ENCODE measurements around the gene ZNF318. TPM values are rescaled to one million over a fixed set of nuclear protein-coding genes. Genes with fewer than 3 reads are reported as not detected.
"Not testable (repeated sequence)": the region's sequence is repeated elsewhere in the genome, so short reads cannot be mapped to it uniquely, and the experiment has no call there.

Gene ZNF318
- total RNA-seq, 1 donor from 2014 or later: 11.3 TPM

DNA sequence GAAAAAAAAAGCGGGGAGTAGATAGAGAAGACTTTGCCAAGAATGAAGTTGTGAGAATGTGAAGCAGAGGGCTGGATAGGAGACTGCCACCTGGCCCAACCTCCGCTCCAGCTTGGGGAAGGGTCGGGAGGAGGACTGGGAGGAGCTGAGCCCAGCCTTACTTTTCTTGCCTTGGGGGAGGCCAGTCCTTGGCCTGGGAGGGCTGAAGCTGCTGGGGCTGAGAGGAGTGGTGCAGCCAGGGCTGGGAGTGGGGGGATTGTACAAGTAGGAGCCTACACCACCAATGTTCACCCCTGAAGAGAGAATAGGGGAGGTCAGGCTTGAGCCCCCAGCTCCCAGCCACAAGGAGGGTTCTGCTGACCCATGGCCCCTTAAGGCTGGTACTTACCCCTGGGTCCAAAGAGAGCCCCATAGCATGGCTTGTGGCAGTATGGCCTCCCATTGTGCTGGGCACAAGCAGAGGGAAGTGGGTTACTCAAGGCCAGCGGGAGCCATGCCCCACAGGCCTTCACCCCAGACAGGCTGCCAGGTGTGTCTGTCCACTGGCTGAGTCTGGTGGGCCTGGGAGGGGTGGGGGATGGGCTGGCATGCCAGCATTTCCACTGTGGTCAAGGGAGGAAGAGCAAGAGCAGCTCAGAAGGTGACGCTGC is 61.9 kb downstream of the ZNF318 start:
- no peak for ATAC-seq
- no peak for DNase-seq (ENCODE audit: missing footprints)
- intact Hi-C loops (cut with DNase I): no loop called here

DNA sequence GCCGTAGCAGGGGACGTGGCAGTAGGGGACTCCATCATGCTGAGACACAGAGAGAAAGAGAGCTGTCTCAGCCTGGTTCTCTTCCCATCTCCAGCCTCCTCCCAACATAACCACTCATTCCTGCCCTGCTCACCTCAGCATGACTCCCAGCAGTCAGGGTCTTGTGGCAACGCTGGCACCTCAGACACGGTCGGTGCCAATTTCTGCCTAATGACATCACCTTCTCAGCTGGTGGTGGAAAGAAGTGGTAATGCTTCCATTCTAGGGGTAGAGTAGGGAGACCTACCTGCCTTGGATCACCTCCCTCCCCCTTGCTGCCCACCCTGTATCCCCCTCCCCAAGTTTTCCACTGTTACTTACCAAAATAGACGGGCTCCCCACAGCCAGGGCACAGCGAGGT is 63.4 kb downstream of the ZNF318 start:
- intact Hi-C loops (cut with DNase I): no loop called here
- DNase-seq (ENCODE audit: missing footprints) (no peak), ATAC-seq (no peak)

DNA sequence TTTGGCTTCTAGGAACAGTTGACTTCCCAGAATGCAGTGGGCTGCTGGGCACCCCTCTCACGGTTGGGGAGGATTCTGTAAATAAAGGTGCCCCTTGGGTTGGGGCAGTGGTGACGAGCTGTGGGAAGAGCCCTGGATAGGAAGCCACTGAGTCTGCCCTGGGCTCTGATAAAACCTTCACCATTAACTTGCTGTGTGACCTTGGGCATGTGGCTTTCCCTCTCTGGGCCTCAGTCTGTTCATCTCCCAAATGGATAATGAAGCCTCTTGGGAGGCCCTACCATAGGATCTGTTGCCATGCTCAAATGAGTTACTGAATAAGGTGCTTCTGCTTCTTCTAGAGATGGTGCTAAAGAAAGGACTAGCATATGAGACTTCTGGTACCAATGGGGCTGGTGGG is 64.6 kb downstream of the ZNF318 start:
- no peak for ATAC-seq
- intact Hi-C loops (cut with DNase I): no loop called here
- DNase-seq (ENCODE audit: missing footprints): no peak

DNA sequence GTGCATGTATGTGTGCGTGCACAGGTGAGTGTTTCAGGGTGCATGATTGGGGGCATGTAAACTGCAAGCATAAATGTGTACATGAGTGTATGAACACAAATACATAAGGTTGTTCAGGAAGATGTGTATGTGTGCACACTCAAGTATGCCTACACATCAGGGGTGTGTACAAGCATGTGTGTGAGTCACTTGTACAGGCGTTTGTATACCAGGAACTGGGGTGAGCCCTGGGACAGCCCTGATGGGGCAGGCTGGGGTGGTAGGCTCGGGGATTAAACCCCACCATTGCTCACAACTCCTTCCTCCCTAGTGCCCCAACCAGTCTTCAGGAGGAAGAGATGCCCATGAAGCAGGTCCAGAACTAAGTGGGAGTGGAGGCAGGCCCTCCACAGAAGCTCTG is 65.1 kb downstream of the ZNF318 start:
- intact Hi-C loops (cut with DNase I): no loop called here
- DNase-seq (ENCODE audit: missing footprints): no peak
- ATAC-seq: no peak

- ATAC-seq (no peak), DNase-seq (ENCODE audit: missing footprints) (no peak)
- intact Hi-C loops (cut with DNase I): no loop called here
Measured at GRCh38 chr6:43303751-43304331, 65.6 kb downstream of the ZNF318 start.

DNA sequence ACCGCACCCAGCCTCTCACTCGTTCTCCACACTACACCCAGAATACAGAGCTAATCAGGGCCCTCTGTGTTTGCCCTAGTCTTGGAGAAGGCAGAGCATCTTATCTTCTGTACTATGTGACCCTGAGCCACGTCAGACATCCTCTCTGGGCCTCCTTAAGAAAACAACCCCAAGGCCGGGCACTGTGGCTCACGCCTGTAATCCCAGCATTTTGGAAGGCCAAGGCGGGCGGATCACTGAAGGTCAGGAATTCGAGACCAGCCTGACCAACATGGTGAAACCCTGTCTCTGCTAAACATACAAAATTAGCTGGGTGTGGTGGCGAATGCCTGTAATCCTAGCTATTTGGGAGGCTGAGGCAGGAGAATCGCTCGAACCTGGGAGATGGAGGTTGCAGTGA is 66.4 kb downstream of the ZNF318 start:
- DNase-seq (ENCODE audit: missing footprints): peak; percentile 27
- ATAC-seq; intact Hi-C loops (cut with DNase I): not testable (repeated sequence)

- ATAC-seq (no peak), DNase-seq (ENCODE audit: missing footprints) (peak; percentile 39)
- intact Hi-C loops (cut with DNase I): no loop called here
Measured at GRCh38 chr6:43302126-43302525, 67.3 kb downstream of the ZNF318 start.

GRCh38 chr6:43301081-43301870 is 68.2 kb downstream of the ZNF318 start:
- intact Hi-C loops (cut with DNase I): no loop called here
- ATAC-seq (no peak), DNase-seq (ENCODE audit: missing footprints) (peak; percentile 45)

- DNase-seq (ENCODE audit: missing footprints) (no peak), ATAC-seq (no peak)
- intact Hi-C loops (cut with DNase I): no loop called here
Measured at GRCh38 chr6:43299338-43300293, 69.8 kb downstream of the ZNF318 start.

GRCh38 chr6:43298565-43299337 is 70.7 kb downstream of the ZNF318 start:
- DNase-seq (ENCODE audit: missing footprints) (no peak), ATAC-seq (no peak)
- intact Hi-C loops (cut with DNase I): no loop called here

DNA sequence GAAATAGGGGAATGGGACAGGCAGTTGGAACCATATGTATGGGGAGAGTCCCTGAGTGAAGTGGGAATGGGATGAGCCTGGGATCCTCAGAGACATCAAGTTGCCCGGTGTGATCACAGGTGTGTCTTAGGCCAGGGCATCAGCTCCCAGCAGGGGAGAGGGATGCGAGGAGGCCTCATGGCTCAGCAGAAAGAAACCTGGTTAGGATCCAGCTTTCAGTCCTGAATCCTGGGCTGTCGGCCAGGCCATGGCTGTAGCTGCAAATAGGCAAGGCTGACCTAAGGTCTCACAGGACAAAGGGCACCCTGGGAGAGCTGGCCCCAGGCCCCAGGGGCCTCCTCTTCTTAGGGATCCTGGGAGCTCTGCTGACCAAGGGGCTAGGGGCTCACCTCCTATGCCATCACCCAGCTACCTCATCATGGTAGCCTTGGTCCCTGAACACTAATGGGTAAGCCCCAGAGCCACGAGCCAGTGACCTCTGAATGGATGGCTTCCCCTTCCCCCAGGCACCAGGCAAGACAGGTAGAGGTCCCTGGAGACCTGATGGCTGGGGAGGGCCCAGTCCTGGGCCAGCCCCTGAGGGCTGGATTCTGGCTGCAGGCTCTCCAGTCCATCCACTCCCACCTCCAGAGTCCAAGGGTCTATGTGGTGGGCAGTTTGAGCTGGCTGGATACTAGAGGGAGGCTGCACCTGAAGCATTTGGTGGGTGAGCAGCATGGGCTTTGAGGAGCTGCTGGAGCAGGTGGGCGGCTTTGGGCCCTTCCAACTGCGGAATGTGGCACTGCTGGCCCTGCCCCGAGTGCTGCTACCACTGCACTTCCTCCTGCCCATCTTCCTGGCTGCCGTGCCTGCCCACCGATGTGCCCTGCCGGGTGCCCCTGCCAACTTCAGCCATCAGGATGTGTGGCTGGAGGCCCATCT is 71.5 kb downstream of the ZNF318 start, which contains the start of gene SLC22A7:
Gene SLC22A7 (plus strand): TSS at position 617 of the 921 bp plus-strand sequence. CDS start 99 bp downstream, at position 716.
- intact Hi-C loops (cut with DNase I): no loop called here
- ATAC-seq (peak; percentile 81), DNase-seq (ENCODE audit: missing footprints) (no peak)

DNA sequence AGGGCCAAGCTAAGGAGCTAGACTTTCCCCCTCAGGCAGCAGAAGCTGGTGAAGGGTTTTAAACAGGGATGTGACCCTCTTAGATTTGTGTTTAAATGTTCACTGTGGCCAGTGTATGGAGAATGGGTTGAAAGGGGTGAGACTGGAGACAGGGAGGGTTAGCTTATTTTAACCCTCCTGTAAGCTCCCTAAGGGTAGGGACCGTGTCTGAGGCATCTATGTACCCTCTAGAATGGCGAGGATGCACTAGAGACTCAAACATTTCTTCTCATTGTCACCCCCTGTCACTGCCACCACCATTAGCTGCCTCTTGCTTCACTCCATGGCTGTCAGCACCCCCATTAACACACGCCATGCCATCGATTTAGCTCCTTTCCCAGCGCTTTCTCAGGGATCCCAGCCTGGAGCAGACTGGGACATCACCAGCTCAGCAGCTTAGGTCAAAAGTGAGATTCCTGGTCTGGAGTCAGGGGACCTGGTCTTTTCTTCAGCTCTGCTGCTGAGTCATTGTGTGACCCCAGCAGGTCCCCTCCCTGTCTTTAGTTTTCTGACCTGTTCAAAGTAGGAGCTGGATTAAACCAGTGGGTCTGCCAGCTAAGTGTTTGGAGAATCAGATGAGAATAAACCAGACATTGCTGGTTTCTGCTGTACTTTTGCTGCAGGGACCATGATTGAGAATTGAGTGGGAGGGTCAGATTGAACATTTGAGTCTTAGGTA is 72.5 kb downstream of the ZNF318 start:
- ATAC-seq: no peak
- intact Hi-C loops (cut with DNase I): no loop called here
- DNase-seq (ENCODE audit: missing footprints): no peak

DNA sequence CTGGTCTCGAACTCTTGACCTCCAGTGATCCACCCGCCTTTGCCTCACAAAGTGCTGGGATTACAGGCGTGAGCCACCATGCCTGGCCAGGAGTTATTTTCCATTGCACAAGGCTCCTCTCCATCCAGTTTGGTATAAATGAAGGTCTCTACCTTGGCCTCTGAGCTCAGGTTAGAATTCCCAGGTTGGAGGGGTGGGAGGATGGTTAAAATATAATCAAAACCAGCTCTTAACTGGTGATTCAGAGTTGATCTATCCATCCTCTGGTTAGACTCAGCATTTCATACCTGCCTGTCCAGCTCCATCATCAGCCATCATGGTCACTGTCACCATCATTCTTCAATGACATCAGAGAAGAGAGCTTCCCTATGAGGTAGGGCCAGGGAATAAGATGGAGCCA is 74.0 kb downstream of the ZNF318 start:
- intact Hi-C loops (cut with DNase I): no loop called here
- no peak for ATAC-seq

GRCh38 chr6:43294536-43294935 is 74.9 kb downstream of the ZNF318 start:
- ATAC-seq (no peak), DNase-seq (ENCODE audit: missing footprints) (no peak)
- intact Hi-C loops (cut with DNase I): no loop called here

More for the DNA sequence above, 74.0 kb downstream of the ZNF318 start:
- DNase-seq (ENCODE audit: missing footprints): no peak

DNA sequence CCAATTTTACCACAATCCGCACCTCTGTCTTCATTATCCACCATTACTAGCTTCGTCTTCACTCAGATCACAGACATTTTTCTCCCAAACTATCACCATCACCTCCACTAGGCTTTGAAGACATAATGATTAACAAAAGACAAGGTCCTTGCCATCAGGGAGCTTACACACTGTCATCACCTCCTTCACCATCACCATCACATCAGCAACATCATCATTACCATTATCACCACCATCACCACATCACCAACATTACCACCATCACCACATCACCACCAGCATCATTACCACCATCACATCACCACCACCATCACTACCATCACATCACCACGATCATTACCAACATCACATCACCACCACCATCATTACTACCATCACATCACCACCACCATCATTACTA is 75.7 kb downstream of the ZNF318 start:
- intact Hi-C loops (cut with DNase I): no loop called here

DNA sequence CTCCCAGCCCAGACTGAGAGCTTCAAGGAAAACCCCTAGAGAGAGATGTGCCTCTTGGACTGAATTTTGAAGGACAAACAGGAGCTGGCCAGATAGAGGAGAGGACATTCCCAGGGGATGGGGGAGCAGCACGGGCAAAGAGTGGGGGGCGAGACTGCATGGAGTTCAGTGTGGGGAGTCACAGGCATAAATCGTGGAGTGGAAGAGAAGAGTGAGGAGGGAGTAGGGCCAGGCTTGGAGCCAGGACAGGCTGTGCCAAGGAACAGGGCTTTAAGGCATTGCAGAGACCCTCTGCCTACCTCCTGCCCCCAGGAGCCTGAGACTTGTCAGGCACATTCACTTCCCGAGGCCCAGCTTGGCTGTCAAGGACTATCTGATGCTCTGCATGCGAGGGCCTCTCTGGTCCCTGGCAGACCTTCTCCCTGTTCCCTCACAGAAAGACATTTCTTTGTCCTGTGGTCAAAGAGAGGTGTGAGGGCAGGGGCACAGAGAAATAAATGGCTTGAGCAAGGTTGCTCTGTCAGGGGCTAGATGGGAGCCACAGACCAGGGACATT is 76.6 kb downstream of the ZNF318 start:
- ATAC-seq: no peak
- intact Hi-C loops (cut with DNase I): no loop called here
- DNase-seq (ENCODE audit: missing footprints): no peak

More for the DNA sequence above, 75.7 kb downstream of the ZNF318 start:
- DNase-seq (ENCODE audit: missing footprints): no peak
- ATAC-seq: no peak
